GM19238 (cell line): ENCODE data around the gene SLC7A6.
A peak's percentile ranks its signal among the peaks of the same experiment; 100 is the strongest.

Experiments
- DNase-seq: peaks from one replicate; pipeline ENCODE4 v3.0.0; 2011; ENCODE audit warnings: low spot score; ENCODE audit not compliant: insufficient read length

SLC7A6 gene

GRCh38 chr16:68234188-68235107 is 29.9 kb upstream of the SLC7A6 start:
- no peak for DNase-seq

- no peak for DNase-seq
These were observed 29.0 kb upstream of the SLC7A6 start for GRCh38 chr16:68235108-68235886.

GRCh38 chr16:68235887-68236136 is 28.5 kb upstream of the SLC7A6 start, which contains the start of gene ESRP2:
Gene ESRP2 (minus strand): TSS chr16:68236127. CDS start chr16:68236045, 82 bp downstream.
- DNase-seq: no peak

DNA sequence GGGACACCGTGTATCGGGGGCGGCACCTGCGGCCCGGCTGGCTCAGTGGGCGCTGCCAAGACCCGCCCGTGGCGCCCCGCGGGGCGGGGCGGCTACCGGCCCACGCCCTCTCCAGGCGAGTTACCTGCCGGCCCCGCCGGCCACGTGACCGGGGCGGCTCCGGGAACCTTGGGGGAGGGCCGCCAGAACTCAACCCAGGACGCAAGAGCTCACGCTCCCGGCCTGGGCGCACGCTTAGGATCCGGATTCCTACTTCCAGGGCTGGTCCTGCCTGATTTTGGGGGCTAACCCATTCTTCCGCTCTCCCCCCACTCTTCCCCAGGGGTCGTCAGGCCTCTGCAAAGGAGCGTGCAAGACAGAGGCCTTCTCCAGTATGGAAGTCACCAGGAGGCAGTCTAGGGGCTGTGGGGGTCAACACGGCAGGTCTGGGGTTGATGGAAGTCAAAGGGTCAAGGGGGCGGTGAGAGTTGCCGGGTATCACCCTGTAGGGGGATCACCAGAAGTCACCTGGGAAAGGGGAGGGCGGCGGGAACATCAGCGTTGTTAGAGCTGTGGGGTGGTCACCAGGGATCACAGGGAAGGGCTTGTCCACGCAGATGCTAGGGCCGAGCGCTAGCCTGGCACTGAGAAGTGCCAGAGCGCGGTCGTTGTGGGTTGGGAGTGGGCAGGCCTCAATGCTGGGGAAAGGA is 28.0 kb upstream of the SLC7A6 start:
- no peak for DNase-seq

- DNase-seq: no peak
These were observed 27.5 kb upstream of the SLC7A6 start for GRCh38 chr16:68236826-68237242.

- DNase-seq: peak; percentile 95
These were observed 26.9 kb upstream of the SLC7A6 start for GRCh38 chr16:68237243-68238028.

GRCh38 chr16:68238029-68238345 is 26.3 kb upstream of the SLC7A6 start:
- no peak for DNase-seq

DNA sequence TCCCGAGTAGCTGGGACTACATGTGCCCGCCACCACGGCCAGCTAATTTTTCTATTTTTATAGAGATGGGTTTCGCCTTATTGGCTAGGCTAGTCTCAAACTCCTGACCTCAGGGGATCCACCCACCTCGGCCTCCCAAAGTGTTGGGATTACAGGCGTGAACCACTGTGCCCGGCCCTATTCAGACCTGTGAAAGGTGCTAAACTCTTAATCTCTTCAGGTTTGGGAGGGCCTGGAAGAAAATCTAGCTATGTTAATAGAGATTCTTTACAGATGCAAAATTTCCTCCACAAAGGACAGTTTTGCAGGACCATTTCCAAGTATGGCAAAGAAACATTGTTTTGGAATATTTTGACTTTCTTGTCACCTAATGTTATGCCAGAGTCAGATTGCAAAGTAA is 22.2 kb upstream of the SLC7A6 start:
- no peak for DNase-seq

- DNase-seq: no peak
These were observed 21.1 kb upstream of the SLC7A6 start for GRCh38 chr16:68242926-68243858.

GRCh38 chr16:68244481-68244902 is 19.8 kb upstream of the SLC7A6 start:
- DNase-seq: no peak

GRCh38 chr16:68244903-68245853 is 19.1 kb upstream of the SLC7A6 start, which contains the start of gene PLA2G15:
Gene PLA2G15 (plus strand): TSS chr16:68245373. CDS start chr16:68245427, 54 bp downstream.
- DNase-seq: peak; percentile 91

GRCh38 chr16:68246121-68246520 is 18.2 kb upstream of the SLC7A6 start:
- no peak for DNase-seq

GRCh38 chr16:68246666-68247065 is 17.7 kb upstream of the SLC7A6 start:
- no peak for DNase-seq

- no peak for DNase-seq
These were observed 16.9 kb upstream of the SLC7A6 start for GRCh38 chr16:68247400-68247799.

- no peak for DNase-seq
These were observed 16.4 kb upstream of the SLC7A6 start for GRCh38 chr16:68247932-68248331.

DNA sequence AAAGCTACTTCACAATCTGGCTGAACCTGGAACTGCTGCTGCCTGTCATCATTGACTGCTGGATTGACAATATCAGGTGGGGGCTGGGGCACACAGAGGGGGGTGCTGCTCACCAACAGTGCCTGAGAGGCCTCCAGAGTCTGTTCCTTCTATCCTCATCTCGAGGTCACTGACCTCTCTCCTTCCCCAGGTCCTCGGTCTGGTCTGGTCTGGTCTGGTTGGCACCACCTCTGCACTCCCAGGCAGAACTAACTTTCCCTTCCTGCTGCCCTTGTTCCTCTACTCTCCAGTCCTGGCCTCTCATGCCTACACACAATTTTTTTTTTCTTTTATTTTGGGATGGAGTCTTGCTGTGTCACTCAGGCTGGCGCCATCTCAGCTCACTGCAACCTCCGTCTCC is 15.0 kb upstream of the SLC7A6 start:
- DNase-seq: no peak

- no peak for DNase-seq
These were observed 13.4 kb upstream of the SLC7A6 start for GRCh38 chr16:68250951-68251350.

DNA sequence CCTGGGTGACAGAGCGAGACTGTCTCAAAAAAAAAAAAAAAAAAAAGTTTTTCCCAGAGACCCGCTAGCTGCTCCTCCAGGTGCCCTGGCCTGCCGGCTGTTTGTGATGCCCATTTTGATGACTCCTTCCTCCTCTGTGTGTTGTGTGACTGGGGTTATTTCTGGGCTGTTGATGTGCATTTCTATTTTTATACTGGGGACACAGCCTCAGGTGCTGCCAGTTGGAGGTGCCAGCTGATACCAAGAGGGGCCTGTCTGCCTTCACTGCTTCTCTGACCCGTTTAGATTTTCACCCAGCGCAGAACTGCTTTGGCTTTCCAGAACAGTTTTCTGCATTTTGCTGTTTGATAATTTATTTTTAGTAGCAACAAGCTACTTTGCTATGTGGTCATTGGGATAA is 12.5 kb upstream of the SLC7A6 start:
- DNase-seq: no peak

DNA sequence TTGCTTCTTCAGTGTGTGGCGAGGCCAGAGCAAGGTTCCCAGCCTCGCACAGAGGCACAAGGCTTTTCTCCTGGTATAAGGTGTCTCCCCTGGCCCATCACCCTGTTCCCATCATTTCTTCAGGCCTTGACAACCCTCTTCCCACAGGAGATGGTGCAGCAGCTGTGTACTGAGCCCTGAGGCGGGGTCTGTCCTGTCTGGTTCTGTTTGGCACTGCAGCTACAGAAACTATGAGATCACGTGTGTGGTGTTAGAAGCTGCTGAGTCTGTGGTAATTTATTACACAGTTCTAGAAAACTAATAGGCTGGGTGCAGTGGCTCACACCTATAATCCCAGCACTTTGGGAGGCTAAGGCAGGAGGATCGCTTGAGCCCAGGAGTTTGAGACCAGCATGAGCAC is 11.9 kb upstream of the SLC7A6 start:
- no peak for DNase-seq
